GM18526 (cell line): ENCODE measurements around the gene TST.

Source experiments
- POLR2A ChIP-seq: IDR thresholded peaks from 3 replicates; pipeline ENCODE4 v1.6.1; 2011; ENCODE audit not compliant: insufficient read length; ENCODE audit errors: extremely low read depth

TST gene

GRCh38 chr22:37057796-37058510, 38.7 kb upstream of the TST start:
- TF ChIP-seq POLR2A, result no peak

- no peak for TF ChIP-seq POLR2A
Observed at GRCh38 chr22:37057226-37057625, 38.0 kb upstream of the TST start.

- no peak for TF ChIP-seq POLR2A
Observed at GRCh38 chr22:37056246-37056645, 37.0 kb upstream of the TST start.

GRCh38 chr22:37054600-37055365, 35.5 kb upstream of the TST start:
- no peak for TF ChIP-seq POLR2A

- TF ChIP-seq POLR2A, result no peak
Observed at GRCh38 chr22:37054056-37054395, 34.8 kb upstream of the TST start.

GRCh38 chr22:37053310-37054055, 34.2 kb upstream of the TST start:
- no peak for TF ChIP-seq POLR2A

GRCh38 chr22:37052386-37053309, 33.4 kb upstream of the TST start:
- TF ChIP-seq POLR2A, result no peak

GRCh38 chr22:37051391-37052385, 32.4 kb upstream of the TST start, which contains the start of gene KCTD17:
TSS of gene KCTD17 (plus strand) at chr22:37051742. CDS start at chr22:37051761, 19 bp downstream.
- TF ChIP-seq POLR2A, result peak; percentile 31

GRCh38 chr22:37050913-37051312, 31.7 kb upstream of the TST start:
- TF ChIP-seq POLR2A, result no peak

GRCh38 chr22:37049224-37049623, 30.0 kb upstream of the TST start:
- no peak for TF ChIP-seq POLR2A

- TF ChIP-seq POLR2A, result no peak
Observed at GRCh38 chr22:37048133-37048532, 28.9 kb upstream of the TST start.

- TF ChIP-seq POLR2A, result no peak
Observed at GRCh38 chr22:37047006-37047405, 27.8 kb upstream of the TST start.

- no peak for TF ChIP-seq POLR2A
Observed at GRCh38 chr22:37046589-37046988, 27.3 kb upstream of the TST start.

GRCh38 chr22:37045958-37046357, 26.7 kb upstream of the TST start:
- TF ChIP-seq POLR2A, result no peak
